Activated naive CD8-positive, alpha-beta T cell (primary cell): ENCODE measurements around the gene PEAK1.

ENCODE experiments used
- H3K27ac Mint-ChIP-seq: one replicate; pipeline ENCODE4 v1.8.0; 2021; ENCODE audit warnings: mixed read lengths
- H3K27me3 Mint-ChIP-seq: one replicate; pipeline ENCODE4 v1.8.0; 2021; ENCODE audit warnings: mixed read lengths
- H3K36me3 Mint-ChIP-seq: one replicate; pipeline ENCODE4 v1.8.0; 2021; ENCODE audit warnings: mixed read lengths
- H3K4me1 Mint-ChIP-seq: one replicate; pipeline ENCODE4 v1.8.0; 2021; ENCODE audit warnings: low read depth, mixed read lengths
- H3K4me3 Mint-ChIP-seq: one replicate; pipeline ENCODE4 v1.8.0; 2021; ENCODE audit warnings: mild to moderate bottlenecking, mixed read lengths
- H3K9me3 Mint-ChIP-seq: one replicate; pipeline ENCODE4 v1.8.0; 2021; ENCODE audit warnings: low read depth, mixed read lengths

Gene PEAK1

GRCh38 chr15:77130315-77130930 lies 289.5 kb downstream of the PEAK1 start:
- H3K36me3 Mint-ChIP-seq, result peaks cover 23% of the 10 kb centered on the region
- no peak overlapping the region for H3K4me3 Mint-ChIP-seq
- H3K27me3 Mint-ChIP-seq, result no peaks in the 10 kb centered on the region
- H3K4me1 Mint-ChIP-seq, result no peaks in the 10 kb centered on the region
- no peak overlapping the region for H3K27ac Mint-ChIP-seq
- no peaks in the 10 kb centered on the region for H3K9me3 Mint-ChIP-seq

DNA sequence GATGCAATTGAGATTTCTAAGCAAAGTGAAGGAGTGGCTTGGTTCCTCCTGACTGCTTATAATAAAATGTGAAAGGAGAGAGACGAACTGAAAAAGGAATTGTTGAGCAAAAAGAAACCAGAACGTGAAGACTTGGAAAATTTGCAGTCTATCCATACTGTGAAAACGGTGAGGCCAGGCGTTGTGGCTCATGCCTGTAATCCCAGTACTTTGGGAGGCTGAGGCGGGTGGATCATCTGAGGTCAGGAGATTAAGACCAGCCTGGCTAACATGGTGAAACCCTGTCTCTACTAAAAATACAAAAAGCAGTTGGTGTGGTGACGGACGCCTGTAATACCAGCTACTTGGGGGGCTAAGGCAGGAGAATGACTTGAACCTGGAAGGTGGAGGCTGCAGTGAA lies 292.3 kb downstream of the PEAK1 start:
- no peak overlapping the region for H3K27ac Mint-ChIP-seq
- no peaks in the 10 kb centered on the region for H3K9me3 Mint-ChIP-seq
- H3K27me3 Mint-ChIP-seq, result no peaks in the 10 kb centered on the region
- H3K4me1 Mint-ChIP-seq, result no peaks in the 10 kb centered on the region
- peaks cover 21% of the 10 kb centered on the region for H3K36me3 Mint-ChIP-seq
- H3K4me3 Mint-ChIP-seq, result no peak overlapping the region

GRCh38 chr15:77126529-77127326 lies 293.2 kb downstream of the PEAK1 start:
- no peaks in the 10 kb centered on the region for H3K27me3 Mint-ChIP-seq
- no peaks in the 10 kb centered on the region for H3K4me1 Mint-ChIP-seq
- H3K4me3 Mint-ChIP-seq, result no peak overlapping the region
- peaks cover 21% of the 10 kb centered on the region for H3K36me3 Mint-ChIP-seq
- H3K27ac Mint-ChIP-seq, result no peak overlapping the region
- H3K9me3 Mint-ChIP-seq, result no peaks in the 10 kb centered on the region

GRCh38 chr15:77123854-77124253 lies 296.1 kb downstream of the PEAK1 start:
- Mint-ChIP-seq H3K9me3 (no peaks in the 10 kb centered on the region), H3K27ac (no peak overlapping the region), H3K4me1 (peaks cover 5% of the 10 kb centered on the region), H3K4me3 (no peak overlapping the region), H3K36me3 (peaks cover 12% of the 10 kb centered on the region), H3K27me3 (no peaks in the 10 kb centered on the region)

- H3K4me1 Mint-ChIP-seq, result peaks cover 6% of the 10 kb centered on the region
- H3K27ac Mint-ChIP-seq, result no peak overlapping the region
- H3K36me3 Mint-ChIP-seq, result peaks cover 7% of the 10 kb centered on the region
- H3K27me3 Mint-ChIP-seq, result no peaks in the 10 kb centered on the region
- H3K9me3 Mint-ChIP-seq, result no peaks in the 10 kb centered on the region
- H3K4me3 Mint-ChIP-seq, result no peak overlapping the region
Measured at GRCh38 chr15:77122576-77122975, 297.3 kb downstream of the PEAK1 start.

- Mint-ChIP-seq H3K36me3 (peaks cover 3% of the 10 kb centered on the region), H3K4me1 (peaks cover 6% of the 10 kb centered on the region), H3K27ac (no peak overlapping the region), H3K4me3 (no peak overlapping the region), H3K9me3 (no peaks in the 10 kb centered on the region), H3K27me3 (no peaks in the 10 kb centered on the region)
Measured at GRCh38 chr15:77121599-77121998, 298.3 kb downstream of the PEAK1 start.

DNA sequence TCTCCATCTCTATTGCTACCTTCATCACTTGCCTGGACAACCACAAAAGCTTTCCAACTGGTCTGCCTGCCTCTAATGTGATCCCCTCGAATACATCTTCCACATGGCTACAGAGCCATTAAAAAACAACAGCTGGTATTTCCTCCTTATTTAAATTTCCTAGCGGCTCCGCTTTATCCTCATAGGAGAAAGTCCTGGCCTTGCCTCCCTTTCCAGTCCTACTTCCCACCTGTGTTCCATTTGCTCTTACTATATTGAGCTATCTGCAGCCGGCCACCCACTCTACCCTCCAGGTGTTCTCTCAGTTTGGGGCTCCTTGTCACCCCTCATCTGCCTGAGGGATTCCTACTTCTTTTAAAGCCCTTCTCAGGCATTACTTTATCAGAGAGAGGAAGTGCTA lies 299.3 kb downstream of the PEAK1 start:
- Mint-ChIP-seq H3K36me3 (peaks cover under 1% of the 10 kb centered on the region), H3K27ac (no peak overlapping the region), H3K4me3 (no peak overlapping the region), H3K4me1 (peaks cover 6% of the 10 kb centered on the region), H3K9me3 (no peaks in the 10 kb centered on the region), H3K27me3 (no peaks in the 10 kb centered on the region)

DNA sequence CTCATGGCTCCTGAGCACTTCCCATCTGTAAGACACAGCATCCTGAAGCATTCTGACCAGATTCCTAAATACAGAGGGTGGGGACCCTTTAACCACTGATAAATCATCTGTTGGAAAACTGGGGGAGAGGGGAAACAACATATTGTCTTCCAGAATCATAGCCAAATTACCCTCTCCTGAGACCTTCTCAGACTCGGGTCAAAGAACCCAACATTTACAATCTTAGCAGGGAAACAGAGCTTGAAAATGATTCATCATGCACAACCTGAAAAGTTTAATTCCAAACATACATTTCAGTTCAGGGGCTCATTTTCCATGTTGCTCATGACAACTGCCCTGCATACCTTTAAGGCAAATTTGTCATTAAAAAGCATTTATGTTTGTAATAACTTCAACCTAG lies 300.5 kb downstream of the PEAK1 start:
- no peak overlapping the region for H3K4me3 Mint-ChIP-seq
- peaks cover 6% of the 10 kb centered on the region for H3K4me1 Mint-ChIP-seq
- H3K27me3 Mint-ChIP-seq, result no peaks in the 10 kb centered on the region

GRCh38 chr15:77118882-77119321 lies 301.0 kb downstream of the PEAK1 start:
- Mint-ChIP-seq H3K27me3 (no peaks in the 10 kb centered on the region), H3K36me3 (peaks cover 4% of the 10 kb centered on the region), H3K9me3 (no peaks in the 10 kb centered on the region), H3K4me1 (peaks cover 6% of the 10 kb centered on the region), H3K27ac (no peak overlapping the region), H3K4me3 (no peak overlapping the region)

More for the DNA sequence above, 300.5 kb downstream of the PEAK1 start:
- Mint-ChIP-seq H3K9me3 (no peaks in the 10 kb centered on the region), H3K36me3 (peaks cover 2% of the 10 kb centered on the region), H3K27ac (no peak overlapping the region)

- no peaks in the 10 kb centered on the region for H3K9me3 Mint-ChIP-seq
- peaks cover 6% of the 10 kb centered on the region for H3K36me3 Mint-ChIP-seq
- no peak overlapping the region for H3K27ac Mint-ChIP-seq
- no peak overlapping the region for H3K4me3 Mint-ChIP-seq
- peaks cover 6% of the 10 kb centered on the region for H3K4me1 Mint-ChIP-seq
- H3K27me3 Mint-ChIP-seq, result no peaks in the 10 kb centered on the region
Measured at GRCh38 chr15:77115179-77115578, 304.7 kb downstream of the PEAK1 start.

GRCh38 chr15:77112838-77113504 lies 306.9 kb downstream of the PEAK1 start:
- Mint-ChIP-seq H3K27ac (no peak overlapping the region), H3K27me3 (no peaks in the 10 kb centered on the region), H3K4me1 (no peaks in the 10 kb centered on the region), H3K4me3 (no peak overlapping the region), H3K36me3 (peaks cover 6% of the 10 kb centered on the region), H3K9me3 (no peaks in the 10 kb centered on the region)

DNA sequence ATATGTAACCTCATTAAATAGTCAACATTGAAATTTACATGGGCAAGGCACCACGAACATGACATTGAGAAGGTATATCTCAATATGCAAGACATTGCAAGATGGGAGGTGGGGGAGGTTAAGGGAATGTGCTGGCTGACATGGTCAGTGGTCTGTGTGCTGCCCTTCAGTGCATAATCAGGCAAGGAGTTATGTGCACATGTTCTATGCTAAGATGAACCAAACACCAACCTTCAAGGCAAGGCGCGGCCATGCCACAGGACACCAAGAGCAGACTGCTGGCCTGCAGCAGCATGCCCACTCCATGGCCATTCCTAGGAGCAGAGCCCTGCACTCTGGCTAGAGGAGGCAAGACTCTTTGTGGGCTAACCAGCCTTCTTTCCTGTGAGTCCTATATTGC lies 308.1 kb downstream of the PEAK1 start:
- H3K9me3 Mint-ChIP-seq, result no peaks in the 10 kb centered on the region
- no peaks in the 10 kb centered on the region for H3K4me1 Mint-ChIP-seq
- H3K27ac Mint-ChIP-seq, result no peak overlapping the region
- H3K36me3 Mint-ChIP-seq, result peaks cover 6% of the 10 kb centered on the region
- H3K27me3 Mint-ChIP-seq, result no peaks in the 10 kb centered on the region
- H3K4me3 Mint-ChIP-seq, result no peak overlapping the region

DNA sequence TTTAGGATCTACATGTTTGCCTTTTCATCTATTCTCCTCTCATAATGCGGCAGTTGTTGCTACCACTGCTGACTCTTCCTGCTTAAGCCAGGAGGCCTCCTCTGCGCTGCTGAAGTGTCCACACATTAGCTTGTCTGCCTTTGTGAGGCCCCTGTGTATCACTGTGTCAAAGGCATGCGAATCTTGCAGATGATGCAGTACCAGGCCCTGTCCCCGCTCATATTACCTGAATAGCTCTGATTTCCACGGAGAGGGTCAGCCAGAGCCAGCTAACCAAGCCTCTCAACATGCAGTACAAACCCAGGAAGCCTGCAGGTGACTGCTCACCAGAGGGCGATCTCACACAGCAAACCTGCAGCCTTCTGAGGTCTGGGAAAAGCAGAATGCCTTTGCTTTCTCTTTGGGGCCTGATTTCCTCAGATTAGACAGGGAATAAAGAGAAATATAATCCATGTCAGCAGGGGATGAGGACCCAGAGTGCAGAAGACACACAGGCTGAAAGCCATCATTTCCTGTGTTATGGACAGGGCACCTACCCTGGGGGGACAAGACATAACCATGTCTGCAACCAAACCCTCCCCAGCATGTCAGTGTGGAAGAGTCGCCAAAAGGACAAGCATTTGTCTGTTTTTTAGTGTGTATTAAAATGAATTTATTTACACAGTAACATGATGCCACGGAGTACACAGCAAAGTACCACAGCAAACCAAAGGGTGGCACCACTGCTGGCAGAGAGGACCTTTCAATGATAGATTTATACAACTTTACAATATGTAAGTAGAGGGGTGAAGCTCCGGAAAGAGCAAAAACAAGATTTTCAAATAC lies 312.2 kb downstream of the PEAK1 start:
- Mint-ChIP-seq H3K27ac (no peak overlapping the region), H3K27me3 (no peaks in the 10 kb centered on the region), H3K9me3 (no peaks in the 10 kb centered on the region), H3K4me3 (no peak overlapping the region), H3K4me1 (no peaks in the 10 kb centered on the region), H3K36me3 (no peaks in the 10 kb centered on the region)

GRCh38 chr15:77107068-77107467 lies 312.8 kb downstream of the PEAK1 start:
- no peak overlapping the region for H3K4me3 Mint-ChIP-seq
- no peaks in the 10 kb centered on the region for H3K36me3 Mint-ChIP-seq
- H3K4me1 Mint-ChIP-seq, result no peaks in the 10 kb centered on the region
- no peaks in the 10 kb centered on the region for H3K27me3 Mint-ChIP-seq
- no peak overlapping the region for H3K27ac Mint-ChIP-seq
- no peaks in the 10 kb centered on the region for H3K9me3 Mint-ChIP-seq

GRCh38 chr15:77104155-77104554 lies 315.7 kb downstream of the PEAK1 start:
- Mint-ChIP-seq H3K9me3 (no peaks in the 10 kb centered on the region), H3K27me3 (no peaks in the 10 kb centered on the region), H3K36me3 (no peaks in the 10 kb centered on the region), H3K4me1 (no peaks in the 10 kb centered on the region), H3K4me3 (no peak overlapping the region), H3K27ac (no peak overlapping the region)
